Mesendoderm (in vitro differentiated cells): ENCODE measurements around the gene ARHGAP10.

Experiments
- DNase-seq: peaks from one replicate; pipeline ENCODE4 v3.0.0; 2013
- H2AK5ac ChIP-seq: 2 replicates; pipeline ENCODE4 v1.6.1; 2013; ENCODE audit warnings: low read length, inconsistent platforms
- H2BK120ac ChIP-seq: 2 replicates; pipeline ENCODE4 v1.6.1; 2013; ENCODE audit warnings: low read depth, mild to moderate bottlenecking, low read length, moderate library complexity, mixed read lengths
- H2BK15ac ChIP-seq: replicated peaks from 2 replicates; pipeline ENCODE4 v1.6.1; 2013; ENCODE audit warnings: low read depth, mild to moderate bottlenecking, moderate library complexity
- H2BK5ac ChIP-seq: 2 replicates; pipeline ENCODE4 v1.6.1; 2013; ENCODE audit warnings: low read length, inconsistent platforms
- H3K18ac ChIP-seq: 2 replicates; pipeline ENCODE4 v1.6.1; 2013; ENCODE audit warnings: mild to moderate bottlenecking, low read length, mixed read lengths
- H3K23ac ChIP-seq: one replicate; pipeline ENCODE4 v1.6.1; 2013; ENCODE audit warnings: low read length
- H3K27ac ChIP-seq: 2 replicates; pipeline ENCODE4 v1.5.1; 2013; ENCODE audit warnings: low read depth, mild to moderate bottlenecking, inconsistent platforms, low read length, moderate library complexity
- H3K27me3 ChIP-seq: 2 replicates; pipeline ENCODE4 v1.6.1; 2013; ENCODE audit warnings: low read length, control low read depth, mild to moderate bottlenecking, inconsistent platforms; ENCODE audit not compliant: insufficient read depth, poor library complexity
- H3K36me3 ChIP-seq: 2 replicates; pipeline ENCODE4 v1.6.1; 2013; ENCODE audit warnings: low read length, inconsistent platforms; ENCODE audit not compliant: control insufficient read depth, insufficient read depth
- H3K4ac ChIP-seq: one replicate; pipeline ENCODE4 v1.6.1; 2013; ENCODE audit warnings: low read depth, mild to moderate bottlenecking, low read length, moderate library complexity
- H3K4me1 ChIP-seq: 2 replicates; pipeline ENCODE4 v1.6.1; 2013; ENCODE audit warnings: low read depth, low read length, inconsistent platforms; ENCODE audit not compliant: control insufficient read depth
- H3K4me2 ChIP-seq: 2 replicates; pipeline ENCODE4 v1.6.1; 2013; ENCODE audit warnings: low read length
- H3K4me3 ChIP-seq: 2 replicates; pipeline ENCODE4 v1.5.1; 2013; ENCODE audit warnings: mild to moderate bottlenecking, low read length
- H3K56ac ChIP-seq: one replicate; pipeline ENCODE4 v1.6.1; 2013; ENCODE audit warnings: low read length
- H3K79me1 ChIP-seq: 2 replicates; pipeline ENCODE4 v1.6.1; 2013; ENCODE audit warnings: low read length, inconsistent platforms
- H3K79me2 ChIP-seq: 2 replicates; pipeline ENCODE4 v1.6.1; 2013; ENCODE audit warnings: mild to moderate bottlenecking, low read length; ENCODE audit not compliant: control insufficient read depth, insufficient read depth
- H3K9ac ChIP-seq: 2 replicates; pipeline ENCODE4 v1.6.1; 2013; ENCODE audit warnings: low read length, inconsistent platforms
- H4K5ac ChIP-seq: one replicate; pipeline ENCODE4 v1.6.1; 2013; ENCODE audit warnings: low read length
- H4K8ac ChIP-seq: one replicate; pipeline ENCODE4 v1.6.1; 2013; ENCODE audit warnings: low read depth, mild to moderate bottlenecking, control low read depth, low read length, moderate library complexity
- WGBS: extraction: QIAGEN DNeasy Blood & Tissue Kit; methylation state at CpG from one replicate; pipeline ENCODE4 v1.1.7; 2013; ENCODE audit warnings: low lambda C conversion rate, missing lambda C conversion rate; ENCODE audit not compliant: insufficient coverage; ENCODE audit errors: extremely low coverage; 5-methylcytosine and 5-hydroxymethylcytosine counted together

The ARHGAP10 gene

GRCh38 chr4:148061795-148062194 is 329.9 kb downstream of the ARHGAP10 start:
- no CpG with 5 or more reads among the region's 8 CpGs for WGBS
- Histone ChIP-seq H3K36me3 (no peaks in the 10 kb centered on the region), H3K79me1 (no peaks in the 10 kb centered on the region), H2BK15ac (no peak overlapping the region), H2BK120ac (no peak overlapping the region), H3K4me1 (peaks cover 25% of the 10 kb centered on the region), H3K56ac (peak overlapping the region; percentile 54), H2AK5ac (no peak overlapping the region), H4K8ac (no peak overlapping the region), H3K79me2 (no peaks in the 10 kb centered on the region), H3K18ac (no peak overlapping the region), H2BK5ac (peak overlapping the region; percentile 9), H4K5ac (no peak overlapping the region), H3K4me2 (no peak overlapping the region), H3K27ac (no peak overlapping the region), H3K23ac (no peak overlapping the region), H3K4ac (no peak overlapping the region), H3K9ac (no peak overlapping the region), H3K4me3 (no peak overlapping the region), H3K27me3 (no peaks in the 10 kb centered on the region)
- DNase-seq, result peak; percentile 57

DNA sequence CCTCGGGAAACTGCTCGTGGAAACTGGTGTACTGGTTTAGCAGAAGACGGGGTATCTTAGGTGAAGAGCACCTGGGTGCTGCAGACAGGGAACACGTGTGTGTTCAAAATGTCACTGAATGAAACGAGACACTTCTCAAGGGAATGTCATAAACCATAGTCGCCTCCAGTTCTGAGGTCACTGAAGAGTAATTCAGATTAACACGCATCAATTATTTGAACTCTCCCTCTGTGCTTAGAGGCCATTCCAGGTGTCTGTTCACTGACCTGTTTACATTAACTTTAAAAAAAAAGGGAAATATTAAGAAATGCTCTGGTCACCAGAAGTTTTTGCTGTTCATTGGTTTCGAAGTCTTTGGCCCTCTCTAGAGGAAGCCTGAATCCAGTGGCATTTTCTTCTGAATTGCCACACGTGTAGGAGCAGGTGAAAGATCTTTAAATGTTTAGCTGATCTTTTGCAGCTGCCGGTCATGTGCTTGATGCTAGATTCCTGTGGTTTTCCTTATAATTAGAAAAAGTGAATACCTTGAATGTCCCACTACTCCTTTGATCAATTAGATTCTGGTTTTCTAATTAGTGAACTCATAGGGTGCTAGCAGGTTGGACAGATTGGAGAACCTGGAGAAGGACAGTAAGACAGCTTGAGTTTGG is 330.5 kb downstream of the ARHGAP10 start:
- peak overlapping the region; percentile 54 for H3K56ac ChIP-seq
- no peak overlapping the region for H3K4me3 ChIP-seq
- WGBS, result no CpG with 5 or more reads among the region's 10 CpGs
- no peak overlapping the region for H2BK15ac ChIP-seq
- no peak overlapping the region for H3K18ac ChIP-seq
- peaks cover 25% of the 10 kb centered on the region for H3K4me1 ChIP-seq
- H3K23ac ChIP-seq, result no peak overlapping the region
- no peak overlapping the region for H2AK5ac ChIP-seq
- no peak overlapping the region for H3K4me2 ChIP-seq
- H3K4ac ChIP-seq, result no peak overlapping the region
- DNase-seq, result no peak
- no peak overlapping the region for H2BK5ac ChIP-seq
- no peaks in the 10 kb centered on the region for H3K27me3 ChIP-seq
- H4K5ac ChIP-seq, result no peak overlapping the region
- no peaks in the 10 kb centered on the region for H3K36me3 ChIP-seq
- no peaks in the 10 kb centered on the region for H3K79me2 ChIP-seq
- H4K8ac ChIP-seq, result no peak overlapping the region
- H3K27ac ChIP-seq, result no peak overlapping the region
- no peaks in the 10 kb centered on the region for H3K79me1 ChIP-seq
- H3K9ac ChIP-seq, result no peak overlapping the region
- no peak overlapping the region for H2BK120ac ChIP-seq

DNA sequence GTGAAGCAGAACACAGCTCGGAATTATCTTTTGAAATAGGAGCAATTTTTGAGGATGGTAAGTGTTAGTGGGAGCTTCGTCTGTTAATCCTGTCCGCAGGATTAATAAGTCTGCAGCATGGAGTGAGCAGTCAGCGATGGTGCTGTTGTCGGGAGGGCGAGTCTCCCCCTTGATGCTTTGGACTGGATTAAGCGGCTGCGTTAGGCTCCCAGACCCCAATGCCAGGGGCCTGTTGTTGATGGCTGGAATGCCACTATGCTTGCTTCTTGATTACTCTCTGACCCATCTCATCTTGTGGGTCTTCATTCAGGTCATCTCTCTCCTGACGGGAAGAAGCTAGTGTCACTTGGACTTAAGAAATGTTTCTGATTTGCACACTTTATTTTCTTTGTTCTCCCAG is 332.6 kb downstream of the ARHGAP10 start:
- H3K9ac ChIP-seq, result no peak overlapping the region
- H3K27ac ChIP-seq, result no peak overlapping the region
- H3K27me3 ChIP-seq, result no peaks in the 10 kb centered on the region
- no peak overlapping the region for H3K23ac ChIP-seq
- DNase-seq, result no peak
- H3K4ac ChIP-seq, result no peak overlapping the region
- no peak overlapping the region for H4K8ac ChIP-seq
- H4K5ac ChIP-seq, result no peak overlapping the region
- H3K4me3 ChIP-seq, result no peak overlapping the region
- H3K4me2 ChIP-seq, result no peak overlapping the region
- no peak overlapping the region for H3K18ac ChIP-seq
- no CpG with 5 or more reads among the region's 9 CpGs for WGBS
- H3K79me1 ChIP-seq, result no peaks in the 10 kb centered on the region
- H2BK5ac ChIP-seq, result no peak overlapping the region
- H3K56ac ChIP-seq, result no peak overlapping the region
- H2AK5ac ChIP-seq, result no peak overlapping the region
- no peaks in the 10 kb centered on the region for H3K36me3 ChIP-seq
- no peak overlapping the region for H2BK120ac ChIP-seq
- no peaks in the 10 kb centered on the region for H3K79me2 ChIP-seq
- no peak overlapping the region for H2BK15ac ChIP-seq
- H3K4me1 ChIP-seq, result peaks cover 17% of the 10 kb centered on the region

GRCh38 chr4:148065075-148065474 is 333.2 kb downstream of the ARHGAP10 start:
- no peak overlapping the region for H2BK15ac ChIP-seq
- no peaks in the 10 kb centered on the region for H3K27me3 ChIP-seq
- H2BK5ac ChIP-seq, result no peak overlapping the region
- no peaks in the 10 kb centered on the region for H3K36me3 ChIP-seq
- H2AK5ac ChIP-seq, result no peak overlapping the region
- no peaks in the 10 kb centered on the region for H3K79me1 ChIP-seq
- no peak overlapping the region for H3K4ac ChIP-seq
- DNase-seq, result peak; percentile 58
- no CpG with 5 or more reads among the region's 5 CpGs for WGBS
- H3K18ac ChIP-seq, result no peak overlapping the region
- H3K4me2 ChIP-seq, result no peak overlapping the region
- no peak overlapping the region for H3K4me3 ChIP-seq
- H3K23ac ChIP-seq, result no peak overlapping the region
- no peak overlapping the region for H3K27ac ChIP-seq
- no peaks in the 10 kb centered on the region for H3K79me2 ChIP-seq
- no peak overlapping the region for H2BK120ac ChIP-seq
- peaks cover 13% of the 10 kb centered on the region for H3K4me1 ChIP-seq
- no peak overlapping the region for H3K9ac ChIP-seq
- H4K8ac ChIP-seq, result no peak overlapping the region
- no peak overlapping the region for H3K56ac ChIP-seq
- H4K5ac ChIP-seq, result no peak overlapping the region

DNA sequence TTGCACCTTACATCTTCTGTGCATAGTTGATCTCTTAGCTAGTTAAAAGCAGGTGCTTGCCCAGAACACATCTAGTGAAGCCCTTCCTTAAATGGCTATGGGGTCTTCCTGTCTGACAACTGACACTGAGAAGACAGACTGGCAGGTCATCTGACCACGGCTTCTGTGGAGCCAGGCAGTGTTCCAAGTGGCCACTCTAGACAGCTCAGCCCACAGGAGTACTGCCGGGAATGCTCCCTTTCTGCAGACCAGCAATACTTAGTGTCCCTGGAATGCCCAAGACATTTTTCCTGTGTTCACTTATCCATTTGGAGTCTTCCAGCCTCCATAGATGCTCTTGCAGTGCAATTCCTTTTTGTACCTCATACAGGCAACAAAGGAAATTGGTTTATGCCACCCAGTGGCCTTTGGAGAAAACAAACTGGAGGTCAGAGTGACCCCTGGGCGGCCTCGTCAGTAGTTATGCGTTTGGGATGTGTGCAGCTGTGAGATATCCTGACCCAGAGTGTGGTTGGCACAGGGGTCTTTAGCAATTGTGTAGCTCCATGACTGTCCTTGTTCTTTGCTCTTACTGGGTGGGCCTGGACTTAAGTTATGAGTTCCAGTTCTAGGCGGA is 335.5 kb downstream of the ARHGAP10 start:
- Histone ChIP-seq H3K79me1 (no peaks in the 10 kb centered on the region), H4K5ac (no peak overlapping the region), H2BK120ac (no peak overlapping the region), H2AK5ac (no peak overlapping the region), H4K8ac (no peak overlapping the region), H3K27ac (no peak overlapping the region), H2BK15ac (no peak overlapping the region), H3K36me3 (no peaks in the 10 kb centered on the region), H3K4me1 (no peaks in the 10 kb centered on the region), H3K4me2 (no peak overlapping the region), H3K23ac (no peak overlapping the region), H3K9ac (no peak overlapping the region), H3K4ac (no peak overlapping the region), H3K27me3 (no peaks in the 10 kb centered on the region), H3K79me2 (no peaks in the 10 kb centered on the region), H2BK5ac (no peak overlapping the region), H3K4me3 (no peak overlapping the region), H3K56ac (no peak overlapping the region), H3K18ac (no peak overlapping the region)
- no peak for DNase-seq
- WGBS, result no CpG with 5 or more reads among the region's 6 CpGs
